Measurements from ENCODE around the gene FAM124A. TPM values are rescaled to one million over a fixed set of nuclear protein-coding genes. Genes with fewer than 3 reads are reported as not detected.

Gene FAM124A
- total and polyA plus RNA-seq, 5 donors = 4.2 to 10.7 (median 8.6) TPM

DNA sequence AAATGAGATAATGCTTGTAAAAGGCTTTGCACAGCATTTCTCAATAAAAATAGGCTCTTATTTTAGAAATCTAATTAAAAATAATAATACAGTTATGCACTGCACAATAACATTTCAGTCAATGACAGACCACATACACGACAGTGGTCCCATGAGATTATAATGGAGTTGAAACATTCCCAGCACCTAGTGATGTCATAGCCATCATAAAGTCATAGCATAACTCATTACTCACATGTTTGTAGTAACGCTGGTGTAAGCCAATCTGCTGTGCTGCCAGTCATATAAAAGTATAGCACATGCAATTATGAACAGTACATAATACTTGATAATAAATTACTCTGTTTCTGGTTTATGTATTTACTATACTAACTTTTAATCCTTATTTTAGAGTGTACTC, 104.6 kb downstream of the FAM124A start:
- ATAC-seq (no peak), DNase-seq (no peak)
- no peak overlapping the region for H3K27ac ChIP-seq (ENCODE audit: low read length)
- peaks cover 2% of the 10 kb centered on the region for H3K4me1 ChIP-seq (ENCODE audit: control insufficient read depth, insufficient read depth, low read length)
- H3K9me3 ChIP-seq (ENCODE audit: control insufficient read depth, low read length) = no peaks in the 10 kb centered on the region
- H3K27me3 ChIP-seq (ENCODE audit: control insufficient read depth, insufficient read depth) = no peaks in the 10 kb centered on the region
- H3K4me3 ChIP-seq (ENCODE audit: low read length) = no peak overlapping the region
- intact Hi-C loops (cut with DNase I) = no loop called here
- 76% methylated on average over 2 of the region's 2 CpGs for WGBS

DNA sequence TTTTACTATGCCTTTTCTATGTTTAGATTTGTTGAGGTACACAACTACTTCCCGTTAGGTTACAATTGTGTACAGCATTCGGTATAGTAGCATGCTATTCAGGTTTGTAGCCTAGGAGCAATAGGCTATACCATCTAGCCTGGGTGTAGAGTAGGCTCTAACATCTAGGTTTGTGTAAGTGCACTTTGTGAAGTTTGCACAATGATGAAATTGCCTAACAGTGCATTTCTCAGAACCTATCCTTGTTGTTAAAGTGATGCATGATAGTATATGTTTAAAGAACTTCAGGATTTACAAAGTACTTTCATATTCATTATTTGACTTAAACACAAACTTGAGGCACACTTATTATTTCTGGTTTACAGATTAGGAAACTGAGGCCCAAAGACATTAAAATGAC, 105.8 kb downstream of the FAM124A start:
- intact Hi-C loops (cut with DNase I) = no loop called here
- Histone ChIP-seq H3K4me3 (ENCODE audit: low read length) (no peak overlapping the region), H3K27ac (ENCODE audit: low read length) (no peak overlapping the region), H3K9me3 (ENCODE audit: control insufficient read depth, low read length) (no peaks in the 10 kb centered on the region), H3K27me3 (ENCODE audit: control insufficient read depth, insufficient read depth) (no peaks in the 10 kb centered on the region), H3K4me1 (ENCODE audit: control insufficient read depth, insufficient read depth, low read length) (peaks cover 2% of the 10 kb centered on the region)
- ATAC-seq = no peak
- DNase-seq = no peak
- whole genome bisulfite sequencing = 98% methylated on average over 2 of the region's 2 CpGs

GRCh38 chr13:51328488-51328887, 106.3 kb downstream of the FAM124A start:
- H3K4me1 ChIP-seq (ENCODE audit: control insufficient read depth, insufficient read depth, low read length) = peaks cover 2% of the 10 kb centered on the region
- DNase-seq = no peak
- no peak overlapping the region for H3K27ac ChIP-seq (ENCODE audit: low read length)
- no peaks in the 10 kb centered on the region for H3K9me3 ChIP-seq (ENCODE audit: control insufficient read depth, low read length)
- WGBS = 73% methylated on average over 6 of the region's 6 CpGs
- ATAC-seq = no peak
- no peaks in the 10 kb centered on the region for H3K27me3 ChIP-seq (ENCODE audit: control insufficient read depth, insufficient read depth)
- no peak overlapping the region for H3K4me3 ChIP-seq (ENCODE audit: low read length)
- intact Hi-C loops (cut with DNase I) = no loop called here

DNA sequence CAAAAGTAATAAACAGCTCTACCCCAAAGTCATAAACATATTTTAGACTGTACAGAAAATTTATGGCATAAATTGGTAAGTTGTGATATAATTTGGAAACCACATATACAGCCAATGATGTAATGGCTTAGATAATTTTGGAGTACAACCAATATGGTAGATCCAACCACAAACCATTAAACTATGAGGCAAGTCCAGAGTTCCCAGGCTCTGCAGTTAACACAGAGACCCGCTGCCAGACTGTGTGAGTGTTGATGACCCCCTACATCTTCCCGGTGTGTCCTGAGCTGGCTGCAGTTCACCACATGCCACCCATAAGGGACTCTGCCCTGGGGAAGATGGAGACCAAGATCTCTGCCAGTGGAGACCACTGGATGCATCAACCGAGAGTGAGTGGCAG, 107.4 kb downstream of the FAM124A start:
- Histone ChIP-seq H3K4me3 (ENCODE audit: low read length) (no peak overlapping the region), H3K4me1 (ENCODE audit: control insufficient read depth, insufficient read depth, low read length) (peaks cover 2% of the 10 kb centered on the region), H3K9me3 (ENCODE audit: control insufficient read depth, low read length) (no peaks in the 10 kb centered on the region), H3K27ac (ENCODE audit: low read length) (no peak overlapping the region), H3K27me3 (ENCODE audit: control insufficient read depth, insufficient read depth) (no peaks in the 10 kb centered on the region)
- intact Hi-C loops (cut with DNase I) = no loop called here
- ATAC-seq = no peak
- no peak for DNase-seq
- 92% methylated on average over 3 of the region's 3 CpGs for WGBS

DNA sequence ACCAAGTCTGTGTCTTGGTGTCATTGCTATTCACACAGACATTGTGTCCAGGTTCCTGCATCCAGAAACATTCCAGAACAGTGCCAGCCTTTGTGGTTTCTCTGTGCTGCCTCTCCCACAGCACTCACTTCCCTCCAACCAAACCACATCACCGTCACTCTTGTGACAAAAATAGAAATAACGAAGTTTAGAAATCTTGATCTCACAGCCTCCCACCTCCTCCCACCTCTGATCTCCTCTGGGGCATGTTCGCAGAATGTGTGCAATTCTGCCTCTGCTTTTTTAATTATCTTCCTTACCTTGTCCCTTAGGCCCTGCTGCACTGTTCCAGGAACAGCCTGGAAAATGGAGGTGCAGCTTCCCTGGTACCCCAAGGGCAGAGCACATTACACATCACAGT, 108.6 kb downstream of the FAM124A start:
- 33% methylated on average over 3 of the region's 3 CpGs for WGBS
- Histone ChIP-seq H3K9me3 (ENCODE audit: control insufficient read depth, low read length) (no peaks in the 10 kb centered on the region), H3K4me3 (ENCODE audit: low read length) (no peak overlapping the region), H3K4me1 (ENCODE audit: control insufficient read depth, insufficient read depth, low read length) (peaks cover 2% of the 10 kb centered on the region), H3K27ac (ENCODE audit: low read length) (no peak overlapping the region), H3K27me3 (ENCODE audit: control insufficient read depth, insufficient read depth) (no peaks in the 10 kb centered on the region)
- no peak for ATAC-seq
- no peak for DNase-seq
- intact Hi-C loops (cut with DNase I) = no loop called here

DNA sequence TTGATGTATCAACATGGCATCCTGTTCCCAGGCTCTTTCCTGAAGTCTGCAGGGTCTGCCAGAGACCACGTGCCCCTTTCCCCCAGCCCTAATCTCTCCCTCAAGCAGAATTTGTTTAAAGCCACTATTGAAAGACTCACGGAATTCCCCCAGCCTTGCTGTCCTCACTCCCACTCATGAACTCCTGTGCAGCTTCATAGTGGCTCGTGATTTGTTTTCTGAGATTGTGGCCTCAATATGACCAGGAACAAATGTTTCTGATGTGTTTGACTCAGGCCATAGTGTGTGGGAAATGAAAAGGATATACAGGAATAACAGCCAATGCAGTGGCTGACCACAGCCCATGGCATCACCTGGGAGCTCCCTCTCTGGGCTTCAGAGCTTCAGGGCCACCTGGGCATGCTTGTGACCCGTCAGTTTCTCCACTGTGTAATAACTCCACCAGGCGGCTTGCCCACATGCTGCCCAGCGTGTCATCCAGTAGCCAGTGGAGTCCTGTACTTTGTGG, 109.2 kb downstream of the FAM124A start:
- Histone ChIP-seq H3K4me1 (ENCODE audit: control insufficient read depth, insufficient read depth, low read length) (peaks cover 2% of the 10 kb centered on the region), H3K9me3 (ENCODE audit: control insufficient read depth, low read length) (no peaks in the 10 kb centered on the region), H3K4me3 (ENCODE audit: low read length) (no peak overlapping the region), H3K27ac (ENCODE audit: low read length) (no peak overlapping the region), H3K27me3 (ENCODE audit: control insufficient read depth, insufficient read depth) (no peaks in the 10 kb centered on the region)
- DNase-seq = no peak
- intact Hi-C loops (cut with DNase I) = no loop called here
- 68% methylated on average over 6 of the region's 6 CpGs for WGBS
- ATAC-seq = no peak

- Histone ChIP-seq H3K4me3 (ENCODE audit: low read length) (no peak overlapping the region), H3K27ac (ENCODE audit: low read length) (no peak overlapping the region), H3K27me3 (ENCODE audit: control insufficient read depth, insufficient read depth) (no peaks in the 10 kb centered on the region), H3K9me3 (ENCODE audit: control insufficient read depth, low read length) (no peaks in the 10 kb centered on the region), H3K4me1 (ENCODE audit: control insufficient read depth, insufficient read depth, low read length) (peaks cover 2% of the 10 kb centered on the region)
- ATAC-seq (no peak), DNase-seq (no peak)
- intact Hi-C loops (cut with DNase I) = no loop called here
- WGBS = 77% methylated on average over 2 of the region's 2 CpGs
Observed at GRCh38 chr13:51332566-51333361, 110.6 kb downstream of the FAM124A start.

- H3K4me3 ChIP-seq (ENCODE audit: low read length) = no peak overlapping the region
- intact Hi-C loops (cut with DNase I) = no loop called here
- peaks cover 2% of the 10 kb centered on the region for H3K4me1 ChIP-seq (ENCODE audit: control insufficient read depth, insufficient read depth, low read length)
- ATAC-seq (no peak), DNase-seq (no peak)
- no peak overlapping the region for H3K27ac ChIP-seq (ENCODE audit: low read length)
- H3K9me3 ChIP-seq (ENCODE audit: control insufficient read depth, low read length) = no peaks in the 10 kb centered on the region
- H3K27me3 ChIP-seq (ENCODE audit: control insufficient read depth, insufficient read depth) = no peaks in the 10 kb centered on the region
Observed at GRCh38 chr13:51333421-51333820, 111.2 kb downstream of the FAM124A start.

DNA sequence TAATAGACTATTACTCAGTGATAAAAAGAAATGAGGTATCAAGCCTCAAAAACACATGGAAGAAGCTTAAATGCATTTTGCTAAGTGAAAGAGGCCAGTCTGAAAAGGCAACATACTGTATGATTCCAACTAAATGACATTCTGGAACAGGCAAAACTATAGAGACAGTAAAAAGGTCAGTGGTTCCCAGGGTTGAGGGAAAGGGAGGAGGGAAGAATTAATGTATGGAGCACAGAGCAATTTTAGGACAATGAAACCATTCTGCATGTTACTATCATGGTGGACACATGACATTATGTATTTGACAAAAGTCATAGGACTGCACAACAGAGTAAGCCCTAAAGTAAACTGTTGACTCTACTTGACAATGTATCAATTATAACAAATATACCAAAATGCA, 111.6 kb downstream of the FAM124A start:
- no peaks in the 10 kb centered on the region for H3K27me3 ChIP-seq (ENCODE audit: control insufficient read depth, insufficient read depth)
- no peak for DNase-seq
- peaks cover 2% of the 10 kb centered on the region for H3K4me1 ChIP-seq (ENCODE audit: control insufficient read depth, insufficient read depth, low read length)
- no peak overlapping the region for H3K27ac ChIP-seq (ENCODE audit: low read length)
- ATAC-seq = no peak
- intact Hi-C loops (cut with DNase I) = no loop called here
- no peak overlapping the region for H3K4me3 ChIP-seq (ENCODE audit: low read length)
- no peaks in the 10 kb centered on the region for H3K9me3 ChIP-seq (ENCODE audit: control insufficient read depth, low read length)

Other genes starting within 250 kb of the FAM124A start
- not detected for gene C13orf42, start 111.1 kb upstream of the FAM124A start, total RNA-seq
- not detected for gene C13orf42, start 111.1 kb upstream of the FAM124A start, polyA plus RNA-seq
- not detected for gene SERPINE3, start 117.3 kb downstream of the FAM124A start, total RNA-seq
- gene SERPINE3, start 117.3 kb downstream of the FAM124A start, polyA plus RNA-seq = not detected
- gene INTS6, start 230.6 kb downstream of the FAM124A start, total RNA-seq = 10 to 100 TPM; 21.0 to 29.3 (median 25.4) TPM
- gene INTS6, start 230.6 kb downstream of the FAM124A start, polyA plus RNA-seq = 12.9 TPM